ENCODE data around the gene LATS2. TPM values are rescaled to one million over a fixed set of nuclear protein-coding genes. Genes with fewer than 3 reads are reported as not detected.
A peak's percentile ranks its signal among the peaks of the same experiment; 100 is the strongest.

LATS2 gene
- total and polyA plus RNA-seq, 2 of the 8 experiments (the other 6 are each of a cell fraction or from before 2014, with no cell fraction given) = 8.3 to 26.2 TPM

DNA sequence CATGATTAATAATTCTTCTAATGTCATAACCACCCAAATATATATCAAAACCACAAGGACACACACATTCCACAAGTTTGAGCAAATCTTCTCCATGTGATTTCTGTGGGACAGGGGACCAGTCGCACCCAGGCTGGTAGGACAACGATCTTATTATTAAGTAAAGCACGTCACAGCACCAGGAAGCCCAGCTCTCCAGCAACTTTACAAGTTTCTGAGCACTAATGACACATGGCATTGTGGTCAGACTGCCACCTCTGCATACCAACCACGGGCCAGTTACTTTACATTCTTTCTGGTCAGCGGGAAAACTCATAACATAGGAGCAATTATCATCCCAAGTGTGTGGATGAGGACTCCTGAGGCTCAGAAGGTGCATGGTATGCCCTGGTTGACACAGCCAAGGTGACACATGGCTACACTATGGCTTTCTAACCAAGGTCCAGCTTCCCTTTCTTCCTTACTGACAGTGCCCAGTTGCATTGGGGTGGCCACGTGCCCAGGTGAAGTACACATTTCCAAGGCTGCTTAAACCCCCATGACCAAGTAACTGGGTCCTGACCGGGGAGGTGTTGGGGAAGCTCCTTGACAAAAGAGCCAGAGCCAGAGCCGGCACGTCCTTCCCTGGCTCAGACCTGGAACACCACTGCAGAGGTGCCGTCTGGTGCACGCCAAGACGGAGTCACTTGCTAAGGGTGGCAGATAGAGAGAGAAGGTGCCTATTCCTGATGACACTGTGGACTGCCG, 27.4 kb downstream of the LATS2 start:
- 91% methylated on average over 13 of the region's 13 CpGs; no CpG with 5 or more reads in 1 of the 2 experiments for WGBS, 2 experiments (ENCODE audit: extremely low coverage in 1 of 2, insufficient coverage in 1 of 2, insufficient read length in 1 of 2, insufficient replicate concordance in 2 of 2, low coverage in 1 of 2, low lambda C conversion rate in 2 of 2, missing lambda C conversion rate in 1 of 2)
- CTCF ChIA-PET (ENCODE audit: partially characterized antibody) = interaction anchor here (1.1 to 1.4 kb wide), 5 partner anchors 9 to 119 kb away, joined by 3 to 6 read pairs (median 4); no protein-coding TSS in a partner anchor
- no peak overlapping the region for H2BK20ac ChIP-seq (ENCODE audit: low read length)
- H3K4me2 ChIP-seq (ENCODE audit: insufficient read depth in 1 of 2, low read depth in 2 of 2, low read length in 2 of 2) = no peak overlapping the region
- H3K23ac ChIP-seq (ENCODE audit: insufficient read length) = no peak overlapping the region
- no peak overlapping the region for H2AFZ ChIP-seq (ENCODE audit: low read length)
- H4K5ac ChIP-seq (ENCODE audit: insufficient read length, low read depth, low read length) = no peak overlapping the region
- H2BK120ac ChIP-seq (replicated peaks; ENCODE audit: low read depth, low read length) = no peak overlapping the region
- H2BK5ac ChIP-seq (ENCODE audit: low read depth, low read length) = 0 out of 2 replicates have a peak overlapping the region, but pooled peaks have one; percentile 0
- FAIRE-seq = no peak
- no peak overlapping the region for H3K4ac ChIP-seq (replicated peaks; ENCODE audit: insufficient read length, low read depth, low read length)
- H3K4me3 ChIP-seq (ENCODE audit: extremely low read depth in 1 of 4, insufficient read depth in 2 of 4, low read depth in 3 of 4, low read length in 4 of 4) = no peak overlapping the region
- no peak overlapping the region for H4K91ac ChIP-seq (replicated peaks; ENCODE audit: insufficient read length, low read length)
- no peak overlapping the region for H2AK5ac ChIP-seq (ENCODE audit: low read depth, low read length)
- H3K79me2 ChIP-seq (ENCODE audit: control insufficient read depth in 1 of 2, insufficient read depth in 2 of 2, low read length in 2 of 2) = peaks cover 34 to 96% of the 10 kb centered on the region in 2 experiments
- H2BK15ac ChIP-seq (ENCODE audit: low read length) = no peak overlapping the region
- H4K8ac ChIP-seq (ENCODE audit: extremely low read depth, insufficient read depth, low read length) = no peak overlapping the region
- H3K79me1 ChIP-seq (ENCODE audit: low read depth, low read length) = peaks cover 19% of the 10 kb centered on the region
- TF ChIP-seq POLR2AphosphoS5 (IDR thresholded peaks at IDR 0.05; ENCODE audit: low read depth, low read length) (no peak), HDAC2 (IDR thresholded peaks at IDR 0.05; ENCODE audit: borderline replicate concordance in 1 of 2, low read depth in 2 of 2, low read length in 2 of 2) (no peak), EP300 (IDR thresholded peaks at IDR 0.05; ENCODE audit: borderline replicate concordance in 1 of 2, low read depth in 2 of 2, low read length in 2 of 2) (no peak), KDM1A (IDR thresholded peaks at IDR 0.05; ENCODE audit: borderline replicate concordance, low read length) (no peak), SP2 (IDR thresholded peaks at IDR 0.05; ENCODE audit: low read length) (no peak), CHD1 (IDR thresholded peaks at IDR 0.05; ENCODE audit: low read depth, low read length) (no peak), EGR1 (IDR thresholded peaks at IDR 0.05; ENCODE audit: borderline replicate concordance, low read depth, low read length) (no peak)
- TF ChIP-seq, protein P1, sequence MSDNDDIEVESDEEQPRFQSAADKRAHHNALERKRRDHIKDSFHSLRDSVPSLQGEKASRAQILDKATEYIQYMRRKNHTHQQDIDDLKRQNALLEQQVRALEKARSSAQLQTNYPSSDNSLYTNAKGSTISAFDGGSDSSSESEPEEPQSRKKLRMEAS (IDR thresholded peaks at IDR 0.05) = no peak
- H3K36me3 ChIP-seq (ENCODE audit: control insufficient read depth in 2 of 4, insufficient read depth in 4 of 4, low read length in 3 of 4) = no peaks in the 10 kb centered on the region
- no peak overlapping the region for H3K18ac ChIP-seq (ENCODE audit: extremely low read depth, low read length)
- no peak overlapping the region for H3K27ac ChIP-seq (ENCODE audit: low read depth, low read length)
- DNase-seq (ENCODE audit: low read depth in 1 of 2, low spot score in 2 of 2) = no peak
- no peak overlapping the region for H3K56ac ChIP-seq (replicated peaks; ENCODE audit: insufficient read length, low read depth, low read length)
- POLR2A ChIA-PET (ENCODE audit: partially characterized antibody) = interaction anchor here (0.9 to 3.4 kb wide), 5 partner anchors 11 to 132 kb away, joined by 3 to 10 read pairs (median 6); partner anchors contain the start of genes LATS2 and XPO4
- H3K4me1 ChIP-seq (replicated peaks in 1 of 4; ENCODE audit: control insufficient read depth in 3 of 4, insufficient read depth in 4 of 4, low read length in 3 of 4) = peaks cover 4 to 11% (median 5%) of the 10 kb centered on the region in 4 experiments
- H3K23me2 ChIP-seq (ENCODE audit: low read depth, low read length) = no peaks in the 10 kb centered on the region
- no peak overlapping the region for H3K9ac ChIP-seq (replicated peaks in 1 of 4; ENCODE audit: extremely low read depth in 1 of 4, low read depth in 3 of 4, low read length in 3 of 4)
- H3K27me3 ChIP-seq (replicated peaks in 1 of 4; ENCODE audit: control insufficient read depth in 3 of 4, extremely low read depth in 1 of 4, insufficient read depth in 3 of 4, low read length in 3 of 4) = no peaks in the 10 kb centered on the region
- H2BK12ac ChIP-seq (ENCODE audit: low read depth, low read length) = no peak overlapping the region
- H3K14ac ChIP-seq (ENCODE audit: insufficient read length) = no peak overlapping the region
- no peaks in the 10 kb centered on the region for H3K9me3 ChIP-seq (ENCODE audit: insufficient read depth in 2 of 2, low read depth in 1 of 2, low read length in 1 of 2)
- H4K20me1 ChIP-seq (replicated peaks in 1 of 2; ENCODE audit: control insufficient read depth in 1 of 2, insufficient read depth in 2 of 2, low read length in 2 of 2) = peaks cover 12 to 19% of the 10 kb centered on the region in 2 experiments
